ENCODE results near the gene CPAMD8. TPM values are rescaled to one million over a fixed set of nuclear protein-coding genes. Genes with fewer than 3 reads are reported as not detected.
"Not testable (repeated sequence)": the region's sequence is repeated elsewhere in the genome, so short reads cannot be mapped to it uniquely, and the experiment has no call there.

CPAMD8 gene
- total RNA-seq, 1 experiment from 2014 or later = 0.11 TPM

- in situ Hi-C loops (cut with HindIII; ENCODE audit: low pct_unique_long_range_greater_than_20kb, low sequenced_read_pairs) = no loop called here
- no peak for DNase-seq (ENCODE audit: low read depth, low spot score)
Observed at GRCh38 chr19:16942583-16942982, 84.0 kb downstream of the CPAMD8 start.

- in situ Hi-C loops (cut with HindIII; ENCODE audit: low pct_unique_long_range_greater_than_20kb, low sequenced_read_pairs) = no loop called here
- DNase-seq (ENCODE audit: low read depth, low spot score) = no peak
Observed at GRCh38 chr19:16940626-16941025, 86.0 kb downstream of the CPAMD8 start.

GRCh38 chr19:16940063-16940462 is 86.5 kb downstream of the CPAMD8 start:
- DNase-seq (ENCODE audit: low read depth, low spot score); in situ Hi-C loops (cut with HindIII; ENCODE audit: low pct_unique_long_range_greater_than_20kb, low sequenced_read_pairs): not testable (repeated sequence)

DNA sequence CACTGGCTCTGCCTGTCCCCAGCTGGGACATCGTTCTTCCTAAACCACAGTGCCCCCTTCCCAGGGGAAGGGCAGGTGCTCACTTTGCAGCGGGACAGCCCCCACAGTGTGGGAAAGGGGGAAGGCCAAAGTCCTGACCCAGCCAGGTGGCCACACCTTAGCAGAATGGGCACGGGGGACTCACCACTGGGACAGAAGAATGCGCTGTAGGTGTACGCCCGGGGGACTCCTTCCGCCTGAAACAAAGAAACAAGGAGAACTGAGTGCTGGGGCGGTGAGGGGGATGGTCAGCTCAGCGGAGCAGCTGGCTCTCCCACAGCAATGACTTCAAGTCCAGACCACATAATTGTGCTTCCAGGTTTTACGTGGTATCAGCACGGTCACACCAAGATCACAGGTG is 88.4 kb downstream of the CPAMD8 start:
- in situ Hi-C loops (cut with HindIII; ENCODE audit: low pct_unique_long_range_greater_than_20kb, low sequenced_read_pairs) = no loop called here
- no peak for DNase-seq (ENCODE audit: low read depth, low spot score)

DNA sequence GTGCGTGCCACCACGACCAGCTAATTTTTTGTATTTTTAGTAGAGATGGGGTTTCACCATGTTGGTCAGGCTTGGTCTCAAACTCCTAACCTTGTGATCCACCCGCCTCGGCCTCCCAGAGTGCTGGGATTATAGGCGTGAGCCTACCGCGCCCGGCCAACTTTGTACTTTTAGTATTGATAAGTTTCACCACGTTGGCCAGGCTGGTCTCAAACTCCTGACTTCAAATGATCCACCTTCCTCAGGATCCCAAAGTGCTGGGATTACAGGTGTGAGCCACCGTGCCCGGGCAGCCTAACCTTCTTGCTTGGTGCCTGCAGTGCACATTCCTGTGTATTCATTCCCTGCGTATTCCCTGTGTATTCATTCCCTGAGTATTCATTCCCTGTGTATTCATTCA is 88.8 kb downstream of the CPAMD8 start:
- DNase-seq (ENCODE audit: low read depth, low spot score); in situ Hi-C loops (cut with HindIII; ENCODE audit: low pct_unique_long_range_greater_than_20kb, low sequenced_read_pairs): not testable (repeated sequence)

DNA sequence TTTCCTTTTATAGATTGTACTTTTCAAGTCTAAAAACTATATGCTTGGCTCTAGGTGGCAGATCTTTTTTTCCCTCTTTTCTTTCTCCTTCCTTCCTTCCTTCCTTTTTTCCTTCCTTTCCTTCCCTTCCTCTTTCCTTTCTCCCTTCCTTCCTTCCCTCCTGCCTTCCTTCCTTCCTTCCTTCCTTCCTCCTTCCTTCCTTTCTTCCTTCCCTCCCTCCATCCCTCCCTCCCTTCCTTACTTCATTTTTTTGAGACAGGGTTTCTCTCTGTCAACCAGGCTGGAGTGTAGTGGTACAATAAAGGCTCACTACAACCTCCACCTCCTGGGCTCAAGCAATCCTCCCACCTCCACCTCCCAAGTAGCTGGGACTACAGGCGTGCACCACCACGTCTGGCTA is 89.7 kb downstream of the CPAMD8 start:
- in situ Hi-C loops (cut with HindIII; ENCODE audit: low pct_unique_long_range_greater_than_20kb, low sequenced_read_pairs) = no loop called here
- DNase-seq (ENCODE audit: low read depth, low spot score) = no peak

GRCh38 chr19:16934489-16934888 is 92.1 kb downstream of the CPAMD8 start:
- in situ Hi-C loops (cut with HindIII; ENCODE audit: low pct_unique_long_range_greater_than_20kb, low sequenced_read_pairs) = no loop called here
- DNase-seq (ENCODE audit: low read depth, low spot score) = no peak

- no peak for DNase-seq (ENCODE audit: low read depth, low spot score)
- in situ Hi-C loops (cut with HindIII; ENCODE audit: low pct_unique_long_range_greater_than_20kb, low sequenced_read_pairs) = no loop called here
Observed at GRCh38 chr19:16931306-16931705, 95.3 kb downstream of the CPAMD8 start.

GRCh38 chr19:16930753-16931152 is 95.9 kb downstream of the CPAMD8 start:
- in situ Hi-C loops (cut with HindIII; ENCODE audit: low pct_unique_long_range_greater_than_20kb, low sequenced_read_pairs) = no loop called here
- DNase-seq (ENCODE audit: low read depth, low spot score) = no peak

- DNase-seq (ENCODE audit: low read depth, low spot score) = no peak
- in situ Hi-C loops (cut with HindIII; ENCODE audit: low pct_unique_long_range_greater_than_20kb, low sequenced_read_pairs) = no loop called here
Observed at GRCh38 chr19:16928916-16929315, 97.7 kb downstream of the CPAMD8 start.

GRCh38 chr19:16928351-16928750 is 98.3 kb downstream of the CPAMD8 start:
- in situ Hi-C loops (cut with HindIII; ENCODE audit: low pct_unique_long_range_greater_than_20kb, low sequenced_read_pairs) = no loop called here

GRCh38 chr19:16927883-16928282 is 98.7 kb downstream of the CPAMD8 start:
- in situ Hi-C loops (cut with HindIII; ENCODE audit: low pct_unique_long_range_greater_than_20kb, low sequenced_read_pairs) = no loop called here
- DNase-seq (ENCODE audit: low read depth, low spot score) = no peak

More at GRCh38 chr19:16928351-16928750, 98.3 kb downstream of the CPAMD8 start:
- DNase-seq (ENCODE audit: low read depth, low spot score) = no peak

GRCh38 chr19:16922949-16923348 is 103.7 kb downstream of the CPAMD8 start:
- in situ Hi-C loops (cut with HindIII; ENCODE audit: low pct_unique_long_range_greater_than_20kb, low sequenced_read_pairs) = no loop called here
- no peak for DNase-seq (ENCODE audit: low read depth, low spot score)

DNA sequence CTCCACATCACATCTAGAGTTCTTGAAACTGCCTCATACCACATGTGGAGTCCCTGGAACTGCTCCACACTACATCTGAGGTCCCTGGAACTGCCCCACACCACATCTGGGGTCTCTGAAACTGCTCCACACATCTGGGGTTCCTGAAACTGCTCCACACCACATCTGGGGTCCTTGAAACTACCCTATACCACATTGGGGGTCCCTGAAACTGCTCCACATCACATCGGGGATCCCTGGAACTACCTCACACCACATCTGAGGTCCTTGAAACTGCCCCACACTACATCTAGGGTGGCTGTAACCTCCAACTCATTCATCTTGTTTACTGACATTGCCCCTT is 104.0 kb downstream of the CPAMD8 start:
- DNase-seq (ENCODE audit: low read depth, low spot score) = no peak
- in situ Hi-C loops (cut with HindIII; ENCODE audit: low pct_unique_long_range_greater_than_20kb, low sequenced_read_pairs) = no loop called here

DNA sequence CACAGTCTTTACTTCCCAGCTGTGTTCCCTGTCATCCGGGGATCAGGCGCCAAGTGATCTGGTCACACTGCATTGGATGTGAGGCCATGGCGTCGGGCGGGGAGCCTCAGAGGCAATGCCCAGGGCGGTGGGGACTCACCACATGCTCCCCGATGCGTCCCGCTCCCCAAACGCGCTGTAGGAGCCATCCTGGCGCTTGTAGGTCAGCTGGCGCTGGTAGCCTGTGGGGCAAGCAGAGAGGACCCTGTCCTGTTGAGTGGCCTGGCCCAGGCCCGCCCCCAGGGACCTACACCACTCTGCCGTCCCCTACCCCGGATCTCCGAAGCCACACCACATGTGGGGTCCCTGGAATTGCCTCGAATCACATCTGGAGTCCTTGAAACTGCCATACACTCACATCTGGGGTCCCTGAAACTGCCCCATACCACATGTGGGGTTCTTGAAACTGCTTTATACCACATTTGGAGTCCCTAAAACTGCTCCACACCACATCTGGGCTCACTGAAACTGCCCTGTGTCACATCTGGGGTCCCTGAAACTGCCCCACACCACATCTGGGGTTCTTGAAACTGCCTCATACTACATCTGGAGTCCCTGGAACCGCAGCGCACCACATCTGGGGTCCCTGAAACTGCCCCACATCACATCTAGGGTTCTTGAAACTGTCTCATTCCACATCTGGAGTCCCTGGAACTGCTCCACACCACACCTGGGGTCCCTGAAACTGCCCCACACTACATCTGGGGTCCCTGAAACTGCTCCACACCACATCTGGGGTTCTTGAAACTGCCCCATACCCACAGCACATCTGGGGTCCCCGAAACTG is 104.6 kb downstream of the CPAMD8 start:
- in situ Hi-C loops (cut with HindIII; ENCODE audit: low pct_unique_long_range_greater_than_20kb, low sequenced_read_pairs) = no loop called here
- no peak for DNase-seq (ENCODE audit: low read depth, low spot score)

DNA sequence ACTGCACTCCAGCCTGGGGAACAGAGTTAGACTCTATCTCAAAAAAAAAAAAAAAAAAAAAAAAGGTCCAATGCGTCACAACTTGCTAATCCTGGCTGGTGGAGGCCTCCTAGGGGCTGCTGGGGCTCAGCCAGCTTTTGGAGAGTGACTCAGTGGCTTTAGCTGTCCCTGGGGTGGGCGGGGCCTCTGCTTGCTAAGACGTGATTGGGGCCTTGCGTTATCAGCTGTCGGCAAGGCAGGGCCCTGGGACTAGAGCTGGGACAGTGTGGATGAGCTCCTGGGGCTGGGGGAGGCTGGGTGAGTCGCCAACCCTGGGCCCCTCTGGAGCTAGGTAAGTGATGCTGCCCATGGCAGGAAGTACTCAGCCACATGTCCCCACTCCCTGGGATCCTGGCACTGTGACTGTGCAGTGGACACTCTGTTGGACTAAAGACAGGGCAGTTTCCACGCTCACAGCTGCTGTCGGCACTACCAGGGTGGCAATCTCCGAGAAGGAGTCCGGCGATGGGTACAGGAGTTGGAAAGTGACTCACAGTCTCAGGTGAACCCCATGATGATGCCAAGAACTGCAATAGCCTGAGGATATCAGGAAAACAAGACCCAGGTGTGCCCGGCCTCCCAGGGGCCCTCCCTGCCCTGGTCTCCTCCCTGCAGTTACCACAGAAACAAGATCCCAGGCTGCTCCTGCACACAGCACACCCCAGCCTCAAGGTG is 105.6 kb downstream of the CPAMD8 start:
- in situ Hi-C loops (cut with HindIII; ENCODE audit: low pct_unique_long_range_greater_than_20kb, low sequenced_read_pairs) = no loop called here
- DNase-seq (ENCODE audit: low read depth, low spot score) = no peak

DNA sequence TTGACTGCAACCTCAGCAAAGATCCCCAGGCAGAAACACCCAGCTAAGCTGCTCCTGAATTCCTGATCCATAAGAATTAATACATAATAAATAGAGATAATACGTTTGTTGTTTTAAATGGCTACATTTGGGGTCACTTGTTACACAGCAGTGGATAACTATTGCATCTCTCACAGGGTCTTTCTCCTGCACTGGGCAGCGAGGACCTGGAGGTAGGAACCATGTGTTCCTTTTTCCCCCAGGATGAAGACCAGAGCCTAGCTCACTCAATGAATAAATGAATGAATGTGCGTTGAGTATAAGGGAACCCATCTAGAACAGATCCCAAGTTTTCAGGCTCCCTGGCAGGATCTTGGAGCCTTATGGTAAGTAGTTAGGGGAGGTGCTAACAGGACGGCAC is 107.1 kb downstream of the CPAMD8 start:
- no peak for DNase-seq (ENCODE audit: low read depth, low spot score)
- in situ Hi-C loops (cut with HindIII; ENCODE audit: low pct_unique_long_range_greater_than_20kb, low sequenced_read_pairs) = no loop called here

GRCh38 chr19:16917401-16917800 is 109.2 kb downstream of the CPAMD8 start:
- DNase-seq (ENCODE audit: low read depth, low spot score) = no peak
- in situ Hi-C loops (cut with HindIII; ENCODE audit: low pct_unique_long_range_greater_than_20kb, low sequenced_read_pairs) = no loop called here

GRCh38 chr19:16915734-16916133 is 110.9 kb downstream of the CPAMD8 start:
- in situ Hi-C loops (cut with HindIII; ENCODE audit: low pct_unique_long_range_greater_than_20kb, low sequenced_read_pairs) = no loop called here

More at GRCh38 chr19:16915734-16916133, 110.9 kb downstream of the CPAMD8 start:
- DNase-seq (ENCODE audit: low read depth, low spot score) = no peak
